Hepatocyte (in vitro differentiated cells): ENCODE data around the gene CRK. TPM values are rescaled to one million over a fixed set of nuclear protein-coding genes. Genes with fewer than 3 reads are reported as not detected.

Experiments used
- DNase-seq: peaks from one replicate; pipeline ENCODE4 v3.0.0-alpha.2; 2016; ENCODE audit warnings: low spot score
- H2AFZ ChIP-seq: fragments of 200-600 bp; sonication (generic); 2 replicates; pipeline ENCODE4 v1.6.0; 2016; ENCODE audit warnings: antibody characterized with exemption, mild to moderate bottlenecking
- H3K27ac ChIP-seq: fragments of 200-600 bp; sonication (generic); 2 replicates; pipeline ENCODE4 v1.5.1; 2016; ENCODE audit warnings: mild to moderate bottlenecking
- H3K27me3 ChIP-seq: fragments of 200-600 bp; sonication (generic); 2 replicates; pipeline ENCODE4 v1.6.1; 2016
- H3K36me3 ChIP-seq: fragments of 200-600 bp; sonication (generic); replicated peaks from 2 replicates; pipeline ENCODE4 v1.5.1; 2016; ENCODE audit warnings: low read depth; ENCODE audit not compliant: insufficient read depth
- H3K4me1 ChIP-seq: fragments of 200-600 bp; sonication (generic); 2 replicates; pipeline ENCODE4 v1.5.1; 2016; ENCODE audit warnings: mild to moderate bottlenecking, moderate library complexity; ENCODE audit not compliant: insufficient read depth
- H3K4me2 ChIP-seq: fragments of 200-600 bp; sonication (generic); 2 replicates; pipeline ENCODE4 v1.6.0; 2016
- H3K4me3 ChIP-seq: fragments of 200-600 bp; sonication (generic); 2 replicates; pipeline ENCODE4 v1.5.1; 2016; ENCODE audit warnings: mild to moderate bottlenecking
- H3K79me2 ChIP-seq: fragments of 200-600 bp; sonication (generic); 2 replicates; pipeline ENCODE4 v1.6.0; 2017; ENCODE audit warnings: mild to moderate bottlenecking
- H3K9me2 ChIP-seq: fragments of 200-600 bp; sonication (generic); replicated peaks from 2 replicates; pipeline ENCODE4 v1.6.0; 2017; ENCODE audit warnings: mild to moderate bottlenecking; ENCODE audit not compliant: insufficient read depth
- H3K9me3 ChIP-seq: fragments of 200-600 bp; sonication (generic); 2 replicates; pipeline ENCODE4 v1.5.1; 2016; ENCODE audit warnings: low read depth, mild to moderate bottlenecking
- H4K20me1 ChIP-seq: fragments of 200-600 bp; sonication (generic); 2 replicates; pipeline ENCODE4 v1.6.0; 2016; ENCODE audit warnings: mild to moderate bottlenecking; ENCODE audit not compliant: insufficient read depth, poor library complexity, severe bottlenecking
- CTCF ChIP-seq: fragments of 200-600 bp; sonication (generic); IDR thresholded peaks from 2 replicates; pipeline ENCODE4 v1.5.1; 2016; ENCODE audit warnings: antibody characterized with exemption, mild to moderate bottlenecking; ENCODE audit not compliant: poor library complexity
- EZH2 ChIP-seq: fragments of 200-600 bp; sonication (generic); IDR thresholded peaks from 2 replicates; pipeline ENCODE4 v1.6.1; 2016; ENCODE audit warnings: antibody characterized with exemption, mild to moderate bottlenecking, borderline replicate concordance
- EZH2phosphoT487 ChIP-seq: fragments of 200-600 bp; sonication (generic); IDR thresholded peaks from one replicate; pipeline ENCODE4 v1.6.1; 2018; ENCODE audit warnings: antibody characterized with exemption, mild to moderate bottlenecking, low read depth, moderate library complexity; ENCODE audit not compliant: unreplicated experiment, severe bottlenecking
- WGBS: methylation state at CpG from one replicate; pipeline ENCODE4 v1.1.6; 2016; ENCODE audit warnings: low lambda C conversion rate; ENCODE audit errors: missing lambda C conversion rate; 5-methylcytosine and 5-hydroxymethylcytosine counted together
- polyA plus RNA-seq: library from polyadenylated mRNA; unstranded; fragments of >200 nt; fragmentation: Nextera tagmentation; extraction: Ambion mirVana; gene quantifications from 2 replicates; pipeline ENCODE4 v1.2.1, GENCODE V29; 2016
- total RNA-seq: library from RNA; depleted of rRNA; stranded (reverse); fragments of >200 nt; gene quantifications from 2 replicates; pipeline ENCODE4 v1.2.3, GENCODE V29; 2014

CRK gene
- total and polyA plus RNA-seq, 2 experiments from 2014 or later: 66.5 to 72.1 TPM

- H3K4me3 ChIP-seq: peak overlapping the region; percentile 91
- peaks cover 47% of the 10 kb centered on the region for H3K79me2 ChIP-seq
- no peaks in the 10 kb centered on the region for H3K9me2 ChIP-seq
- H3K27ac ChIP-seq: peak overlapping the region; percentile 99
- H4K20me1 ChIP-seq: no peaks in the 10 kb centered on the region
- TF ChIP-seq CTCF: no peak
- peaks cover 39% of the 10 kb centered on the region for H3K4me1 ChIP-seq
- H3K9me3 ChIP-seq: no peaks in the 10 kb centered on the region
- H3K4me2 ChIP-seq: peak overlapping the region; percentile 99
- WGBS: 0% methylated on average over 14 of the region's 127 CpGs
- H3K36me3 ChIP-seq: no peaks in the 10 kb centered on the region
- H3K27me3 ChIP-seq: no peaks in the 10 kb centered on the region
- DNase-seq: peak; percentile 82
- H2AFZ ChIP-seq: peak overlapping the region; percentile 69
Observed at GRCh38 chr17:1485423-1486376, 29.7 kb upstream of the CRK start.

DNA sequence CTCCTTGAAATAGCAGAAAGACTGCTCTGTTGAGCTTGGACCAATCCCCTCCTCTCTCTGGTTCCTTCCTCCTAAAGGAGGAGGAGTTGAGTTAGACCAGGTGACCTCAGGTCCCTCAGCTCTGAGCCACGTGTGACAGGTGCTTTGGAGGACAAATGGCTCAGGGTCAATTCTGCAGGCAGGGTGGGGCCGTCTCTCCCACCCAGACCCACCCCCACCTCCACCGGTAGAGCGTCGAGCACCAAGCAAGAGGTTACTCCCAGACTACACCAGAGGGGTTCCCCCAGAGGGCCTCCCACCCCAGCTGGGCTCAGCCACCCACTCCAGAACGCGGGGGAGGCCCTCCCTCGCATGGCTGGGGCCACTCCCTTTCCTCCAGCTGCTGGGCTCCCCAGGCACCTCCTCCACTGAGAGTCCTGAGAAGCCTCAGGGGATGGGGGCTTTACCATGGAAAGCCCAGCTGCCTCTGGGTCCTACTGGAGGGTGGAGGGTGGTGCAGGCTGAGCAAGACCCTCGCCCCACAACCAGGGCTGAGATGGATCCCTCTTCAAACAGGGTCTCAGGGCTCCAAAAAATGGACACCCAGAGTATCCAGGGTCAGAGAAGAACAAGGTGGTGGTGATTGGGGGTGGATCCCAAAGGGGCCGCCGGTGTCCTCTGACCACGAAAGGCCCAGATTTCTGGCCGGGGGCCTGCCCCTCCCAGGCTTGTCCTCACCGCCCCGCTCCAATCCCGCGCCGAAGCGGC, 28.8 kb upstream of the CRK start:
- Histone ChIP-seq H3K9me2 (no peaks in the 10 kb centered on the region), H3K27ac (peak overlapping the region; percentile 99), H4K20me1 (no peaks in the 10 kb centered on the region), H3K79me2 (peaks cover 39% of the 10 kb centered on the region), H3K27me3 (no peaks in the 10 kb centered on the region), H3K4me3 (peak overlapping the region; percentile 91), H3K4me1 (peaks cover 32% of the 10 kb centered on the region), H3K4me2 (peak overlapping the region; percentile 99), H2AFZ (peak overlapping the region; percentile 66), H3K9me3 (no peaks in the 10 kb centered on the region), H3K36me3 (no peaks in the 10 kb centered on the region)
- TF ChIP-seq EZH2 (no peak), CTCF (no peak), EZH2phosphoT487 (no peak)
- WGBS: 14% methylated on average over 9 of the region's 19 CpGs
- peak; percentile 87 for DNase-seq

DNA sequence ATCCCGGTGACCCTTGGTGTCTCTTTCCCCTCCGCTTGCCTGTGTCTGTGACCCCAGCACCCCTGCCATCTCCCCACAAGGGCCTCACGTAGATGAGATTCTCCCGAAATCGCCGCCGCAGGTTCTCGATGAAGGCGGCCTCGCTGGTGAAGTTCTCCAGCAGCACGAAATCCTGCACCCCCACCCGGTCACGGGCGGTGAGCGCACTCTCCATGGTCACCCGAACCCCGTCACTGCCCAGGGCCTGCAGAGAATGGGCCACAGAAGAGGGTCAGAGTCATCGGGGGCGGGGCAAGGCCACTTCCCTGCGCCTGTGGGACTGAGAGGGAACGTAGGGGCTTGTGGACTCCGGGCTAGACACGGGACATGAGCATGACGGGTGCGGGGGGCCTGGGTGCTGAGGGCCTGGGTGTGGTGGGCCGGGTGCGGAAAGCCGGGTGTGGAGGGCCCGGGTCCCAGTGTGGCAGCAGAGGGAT, 28.1 kb upstream of the CRK start:
- Histone ChIP-seq H4K20me1 (no peaks in the 10 kb centered on the region), H3K4me3 (no peak overlapping the region), H3K9me2 (no peaks in the 10 kb centered on the region), H3K79me2 (peaks cover 31% of the 10 kb centered on the region), H3K27ac (peak overlapping the region; percentile 99), H3K27me3 (no peaks in the 10 kb centered on the region), H2AFZ (no peak overlapping the region), H3K4me2 (peak overlapping the region; percentile 99), H3K36me3 (no peaks in the 10 kb centered on the region), H3K9me3 (no peaks in the 10 kb centered on the region), H3K4me1 (peaks cover 24% of the 10 kb centered on the region)
- TF ChIP-seq CTCF: no peak
- no peak for TF ChIP-seq EZH2phosphoT487
- TF ChIP-seq EZH2: no peak
- DNase-seq: no peak
- WGBS: 96% methylated on average over 29 of the region's 29 CpGs
